ENCODE results near the gene ZNF93. TPM values are rescaled to one million over a fixed set of nuclear protein-coding genes. Genes with fewer than 3 reads are reported as not detected.
A peak's percentile ranks its signal among the peaks of the same experiment; 100 is the strongest.

Gene ZNF93
- total and polyA plus RNA-seq, 2 of the 13 experiments (the other 11 are each of a cell fraction or from before 2014, with no cell fraction given), result 0.49 to 0.66 TPM

- TF ChIP-seq, protein P1, sequence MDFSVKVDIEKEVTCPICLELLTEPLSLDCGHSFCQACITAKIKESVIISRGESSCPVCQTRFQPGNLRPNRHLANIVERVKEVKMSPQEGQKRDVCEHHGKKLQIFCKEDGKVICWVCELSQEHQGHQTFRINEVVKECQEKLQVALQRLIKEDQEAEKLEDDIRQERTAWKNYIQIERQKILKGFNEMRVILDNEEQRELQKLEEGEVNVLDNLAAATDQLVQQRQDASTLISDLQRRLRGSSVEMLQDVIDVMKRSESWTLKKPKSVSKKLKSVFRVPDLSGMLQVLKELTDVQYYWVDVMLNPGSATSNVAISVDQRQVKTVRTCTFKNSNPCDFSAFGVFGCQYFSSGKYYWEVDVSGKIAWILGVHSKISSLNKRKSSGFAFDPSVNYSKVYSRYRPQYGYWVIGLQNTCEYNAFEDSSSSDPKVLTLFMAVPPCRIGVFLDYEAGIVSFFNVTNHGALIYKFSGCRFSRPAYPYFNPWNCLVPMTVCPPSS (IDR thresholded peaks at IDR 0.05), result no peak
- TF ChIP-seq ZNF558 (CRISPR knock-in tag; IDR thresholded peaks at IDR 0.05; ENCODE audit: borderline replicate concordance) (no peak; the same call in 1 of the 2 replicates), ZNF317 (CRISPR knock-in tag; IDR thresholded peaks at IDR 0.05) (no peak), RBM22 (optimal IDR thresholded peaks at IDR 0.05; ENCODE audit: low read length) (no peak), ZNF639 (CRISPR knock-in tag; conservative IDR thresholded peaks at IDR 0.05) (no peak), MYC (CRISPR knock-in tag; IDR thresholded peaks at IDR 0.05; ENCODE audit: borderline replicate concordance) (no peak), NFYB (CRISPR knock-in tag; IDR thresholded peaks at IDR 0.05) (peak; percentile 52; the same call in 1 of the 2 replicates)
- TF ChIP-seq, protein P2, sequence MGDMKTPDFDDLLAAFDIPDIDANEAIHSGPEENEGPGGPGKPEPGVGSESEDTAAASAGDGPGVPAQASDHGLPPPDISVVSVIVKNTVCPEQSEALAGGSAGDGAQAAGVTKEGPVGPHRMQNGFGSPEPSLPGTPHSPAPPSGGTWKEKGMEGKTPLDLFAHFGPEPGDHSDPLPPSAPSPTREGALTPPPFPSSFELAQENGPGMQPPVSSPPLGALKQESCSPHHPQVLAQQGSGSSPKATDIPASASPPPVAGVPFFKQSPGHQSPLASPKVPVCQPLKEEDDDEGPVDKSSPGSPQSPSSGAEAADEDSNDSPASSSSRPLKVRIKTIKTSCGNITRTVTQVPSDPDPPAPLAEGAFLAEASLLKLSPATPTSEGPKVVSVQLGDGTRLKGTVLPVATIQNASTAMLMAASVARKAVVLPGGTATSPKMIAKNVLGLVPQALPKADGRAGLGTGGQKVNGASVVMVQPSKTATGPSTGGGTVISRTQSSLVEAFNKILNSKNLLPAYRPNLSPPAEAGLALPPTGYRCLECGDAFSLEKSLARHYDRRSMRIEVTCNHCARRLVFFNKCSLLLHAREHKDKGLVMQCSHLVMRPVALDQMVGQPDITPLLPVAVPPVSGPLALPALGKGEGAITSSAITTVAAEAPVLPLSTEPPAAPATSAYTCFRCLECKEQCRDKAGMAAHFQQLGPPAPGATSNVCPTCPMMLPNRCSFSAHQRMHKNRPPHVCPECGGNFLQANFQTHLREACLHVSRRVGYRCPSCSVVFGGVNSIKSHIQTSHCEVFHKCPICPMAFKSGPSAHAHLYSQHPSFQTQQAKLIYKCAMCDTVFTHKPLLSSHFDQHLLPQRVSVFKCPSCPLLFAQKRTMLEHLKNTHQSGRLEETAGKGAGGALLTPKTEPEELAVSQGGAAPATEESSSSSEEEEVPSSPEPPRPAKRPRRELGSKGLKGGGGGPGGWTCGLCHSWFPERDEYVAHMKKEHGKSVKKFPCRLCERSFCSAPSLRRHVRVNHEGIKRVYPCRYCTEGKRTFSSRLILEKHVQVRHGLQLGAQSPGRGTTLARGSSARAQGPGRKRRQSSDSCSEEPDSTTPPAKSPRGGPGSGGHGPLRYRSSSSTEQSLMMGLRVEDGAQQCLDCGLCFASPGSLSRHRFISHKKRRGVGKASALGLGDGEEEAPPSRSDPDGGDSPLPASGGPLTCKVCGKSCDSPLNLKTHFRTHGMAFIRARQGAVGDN (CRISPR knock-in tag; IDR thresholded peaks at IDR 0.05), result no peak
- TF ChIP-seq, protein P3, sequence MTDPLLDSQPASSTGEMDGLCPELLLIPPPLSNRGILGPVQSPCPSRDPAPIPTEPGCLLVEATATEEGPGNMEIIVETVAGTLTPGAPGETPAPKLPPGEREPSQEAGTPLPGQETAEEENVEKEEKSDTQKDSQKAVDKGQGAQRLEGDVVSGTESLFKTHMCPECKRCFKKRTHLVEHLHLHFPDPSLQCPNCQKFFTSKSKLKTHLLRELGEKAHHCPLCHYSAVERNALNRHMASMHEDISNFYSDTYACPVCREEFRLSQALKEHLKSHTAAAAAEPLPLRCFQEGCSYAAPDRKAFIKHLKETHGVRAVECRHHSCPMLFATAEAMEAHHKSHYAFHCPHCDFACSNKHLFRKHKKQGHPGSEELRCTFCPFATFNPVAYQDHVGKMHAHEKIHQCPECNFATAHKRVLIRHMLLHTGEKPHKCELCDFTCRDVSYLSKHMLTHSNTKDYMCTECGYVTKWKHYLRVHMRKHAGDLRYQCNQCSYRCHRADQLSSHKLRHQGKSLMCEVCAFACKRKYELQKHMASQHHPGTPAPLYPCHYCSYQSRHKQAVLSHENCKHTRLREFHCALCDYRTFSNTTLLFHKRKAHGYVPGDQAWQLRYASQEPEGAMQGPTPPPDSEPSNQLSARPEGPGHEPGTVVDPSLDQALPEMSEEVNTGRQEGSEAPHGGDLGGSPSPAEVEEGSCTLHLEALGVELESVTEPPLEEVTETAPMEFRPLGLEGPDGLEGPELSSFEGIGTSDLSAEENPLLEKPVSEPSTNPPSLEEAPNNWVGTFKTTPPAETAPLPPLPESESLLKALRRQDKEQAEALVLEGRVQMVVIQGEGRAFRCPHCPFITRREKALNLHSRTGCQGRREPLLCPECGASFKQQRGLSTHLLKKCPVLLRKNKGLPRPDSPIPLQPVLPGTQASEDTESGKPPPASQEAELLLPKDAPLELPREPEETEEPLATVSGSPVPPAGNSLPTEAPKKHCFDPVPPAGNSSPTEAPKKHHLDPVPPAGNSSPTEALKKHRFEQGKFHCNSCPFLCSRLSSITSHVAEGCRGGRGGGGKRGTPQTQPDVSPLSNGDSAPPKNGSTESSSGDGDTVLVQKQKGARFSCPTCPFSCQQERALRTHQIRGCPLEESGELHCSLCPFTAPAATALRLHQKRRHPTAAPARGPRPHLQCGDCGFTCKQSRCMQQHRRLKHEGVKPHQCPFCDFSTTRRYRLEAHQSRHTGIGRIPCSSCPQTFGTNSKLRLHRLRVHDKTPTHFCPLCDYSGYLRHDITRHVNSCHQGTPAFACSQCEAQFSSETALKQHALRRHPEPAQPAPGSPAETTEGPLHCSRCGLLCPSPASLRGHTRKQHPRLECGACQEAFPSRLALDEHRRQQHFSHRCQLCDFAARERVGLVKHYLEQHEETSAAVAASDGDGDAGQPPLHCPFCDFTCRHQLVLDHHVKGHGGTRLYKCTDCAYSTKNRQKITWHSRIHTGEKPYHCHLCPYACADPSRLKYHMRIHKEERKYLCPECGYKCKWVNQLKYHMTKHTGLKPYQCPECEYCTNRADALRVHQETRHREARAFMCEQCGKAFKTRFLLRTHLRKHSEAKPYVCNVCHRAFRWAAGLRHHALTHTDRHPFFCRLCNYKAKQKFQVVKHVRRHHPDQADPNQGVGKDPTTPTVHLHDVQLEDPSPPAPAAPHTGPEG (CRISPR knock-in tag; IDR thresholded peaks at IDR 0.05), result no peak
- TF ChIP-seq, protein P4, sequence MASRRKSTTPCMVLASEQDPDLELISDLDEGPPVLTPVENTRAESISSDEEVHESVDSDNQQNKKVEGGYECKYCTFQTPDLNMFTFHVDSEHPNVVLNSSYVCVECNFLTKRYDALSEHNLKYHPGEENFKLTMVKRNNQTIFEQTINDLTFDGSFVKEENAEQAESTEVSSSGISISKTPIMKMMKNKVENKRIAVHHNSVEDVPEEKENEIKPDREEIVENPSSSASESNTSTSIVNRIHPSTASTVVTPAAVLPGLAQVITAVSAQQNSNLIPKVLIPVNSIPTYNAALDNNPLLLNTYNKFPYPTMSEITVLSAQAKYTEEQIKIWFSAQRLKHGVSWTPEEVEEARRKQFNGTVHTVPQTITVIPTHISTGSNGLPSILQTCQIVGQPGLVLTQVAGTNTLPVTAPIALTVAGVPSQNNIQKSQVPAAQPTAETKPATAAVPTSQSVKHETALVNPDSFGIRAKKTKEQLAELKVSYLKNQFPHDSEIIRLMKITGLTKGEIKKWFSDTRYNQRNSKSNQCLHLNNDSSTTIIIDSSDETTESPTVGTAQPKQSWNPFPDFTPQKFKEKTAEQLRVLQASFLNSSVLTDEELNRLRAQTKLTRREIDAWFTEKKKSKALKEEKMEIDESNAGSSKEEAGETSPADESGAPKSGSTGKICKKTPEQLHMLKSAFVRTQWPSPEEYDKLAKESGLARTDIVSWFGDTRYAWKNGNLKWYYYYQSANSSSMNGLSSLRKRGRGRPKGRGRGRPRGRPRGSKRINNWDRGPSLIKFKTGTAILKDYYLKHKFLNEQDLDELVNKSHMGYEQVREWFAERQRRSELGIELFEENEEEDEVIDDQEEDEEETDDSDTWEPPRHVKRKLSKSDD (CRISPR knock-in tag; IDR thresholded peaks at IDR 0.05; ENCODE audit: low read depth), result no peak
- TF ChIP-seq, protein P5, sequence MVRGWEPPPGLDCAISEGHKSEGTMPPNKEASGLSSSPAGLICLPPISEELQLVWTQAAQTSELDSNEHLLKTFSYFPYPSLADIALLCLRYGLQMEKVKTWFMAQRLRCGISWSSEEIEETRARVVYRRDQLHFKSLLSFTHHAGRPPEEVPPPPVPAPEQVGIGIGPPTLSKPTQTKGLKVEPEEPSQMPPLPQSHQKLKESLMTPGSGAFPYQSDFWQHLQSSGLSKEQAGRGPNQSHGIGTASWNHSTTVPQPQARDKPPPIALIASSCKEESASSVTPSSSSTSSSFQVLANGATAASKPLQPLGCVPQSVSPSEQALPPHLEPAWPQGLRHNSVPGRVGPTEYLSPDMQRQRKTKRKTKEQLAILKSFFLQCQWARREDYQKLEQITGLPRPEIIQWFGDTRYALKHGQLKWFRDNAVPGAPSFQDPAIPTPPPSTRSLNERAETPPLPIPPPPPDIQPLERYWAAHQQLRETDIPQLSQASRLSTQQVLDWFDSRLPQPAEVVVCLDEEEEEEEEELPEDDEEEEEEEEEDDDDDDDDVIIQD (CRISPR knock-in tag; IDR thresholded peaks at IDR 0.05; ENCODE audit: low read depth), result peak; percentile 49; the same call in 1 of the 2 replicates
Measured at GRCh38 chr19:19866611-19867248, 34.0 kb upstream of the ZNF93 start (continued).

All from HepG2 (cell line).